Measurements from ENCODE around the gene FSTL5.

Gene FSTL5

DNA sequence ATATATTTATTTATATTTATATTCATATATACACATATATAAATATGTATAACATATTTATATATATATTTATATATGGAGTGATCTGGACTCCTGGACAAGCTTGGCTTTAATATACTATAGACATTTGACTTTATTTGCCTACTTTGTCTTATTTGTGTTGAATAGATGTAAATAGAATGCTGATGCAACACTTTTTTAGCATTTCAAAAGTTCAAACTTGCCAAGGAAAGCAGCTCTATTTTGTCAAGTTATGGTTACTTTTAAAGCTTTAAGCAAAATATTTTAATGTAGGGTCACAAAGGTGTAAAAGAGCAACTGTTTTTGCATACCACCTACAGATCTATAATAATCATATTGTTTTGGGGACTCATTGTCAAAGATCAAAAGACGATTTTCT is 61.1 kb downstream of the FSTL5 start:
- DNase-seq = no peak

DNA sequence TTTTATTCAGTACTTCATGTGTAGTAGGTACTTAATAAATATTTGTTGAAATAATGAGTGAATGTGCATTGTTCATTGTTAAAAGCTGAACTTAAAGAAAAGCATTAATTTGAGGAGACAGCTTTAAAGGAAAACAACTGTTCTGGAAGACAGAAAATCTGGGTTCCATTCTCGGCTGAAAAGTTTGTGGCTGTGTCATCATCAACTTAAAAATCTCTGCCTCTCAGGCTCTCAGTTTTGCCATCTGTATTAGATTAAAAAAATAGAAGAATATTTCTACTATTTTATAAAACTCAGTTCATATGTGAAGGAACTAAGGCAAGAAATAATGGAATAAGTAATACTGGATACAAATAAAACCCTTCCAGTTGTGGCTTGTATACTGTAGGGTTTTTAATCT is 62.5 kb downstream of the FSTL5 start:
- DNase-seq = no peak

- DNase-seq = peak; percentile 1
Measured at GRCh38 chr4:162075726-162076125, 88.1 kb downstream of the FSTL5 start.

DNA sequence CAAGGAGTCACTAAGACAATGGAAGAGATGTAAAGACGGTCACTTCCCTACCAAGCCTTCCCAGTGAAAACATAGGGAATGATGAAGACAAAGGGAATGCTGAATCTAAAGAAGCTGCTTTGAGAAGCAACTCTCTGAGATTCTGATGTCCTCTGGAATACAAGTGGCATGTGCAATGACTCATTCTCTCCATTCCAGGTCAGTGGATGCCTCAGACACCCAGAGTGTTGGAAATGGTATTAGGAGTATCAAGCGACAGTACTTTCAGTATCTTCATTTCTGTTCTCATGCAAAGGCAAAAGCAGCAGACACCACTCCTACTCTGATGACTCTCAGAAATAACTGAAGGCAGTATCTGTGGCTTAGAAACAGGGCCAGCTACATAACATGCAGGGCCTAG is 102.6 kb downstream of the FSTL5 start:
- DNase-seq = no peak

DNA sequence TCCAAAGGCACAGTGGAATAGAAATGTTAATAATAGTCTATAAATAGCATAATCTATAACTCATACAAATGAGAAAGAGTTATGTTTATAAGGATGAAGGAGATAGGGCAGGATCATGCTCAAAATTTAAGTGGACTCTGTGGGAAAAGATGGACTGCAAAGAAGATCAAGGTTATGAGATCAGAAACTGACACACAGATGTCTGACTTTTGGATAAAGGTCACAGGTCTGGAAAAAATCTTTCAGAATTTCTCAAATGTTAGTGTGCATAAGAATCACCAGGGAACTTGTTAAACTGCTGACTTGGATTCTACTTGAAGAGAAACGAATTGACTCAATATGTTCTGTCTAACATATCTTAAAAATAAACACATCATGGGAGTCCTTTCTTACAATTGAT is 104.1 kb downstream of the FSTL5 start:
- DNase-seq = no peak

GRCh38 chr4:162056990-162057389 is 106.8 kb downstream of the FSTL5 start:
- no peak for DNase-seq

- DNase-seq = no peak
Measured at GRCh38 chr4:162046135-162046534, 117.7 kb downstream of the FSTL5 start.

DNA sequence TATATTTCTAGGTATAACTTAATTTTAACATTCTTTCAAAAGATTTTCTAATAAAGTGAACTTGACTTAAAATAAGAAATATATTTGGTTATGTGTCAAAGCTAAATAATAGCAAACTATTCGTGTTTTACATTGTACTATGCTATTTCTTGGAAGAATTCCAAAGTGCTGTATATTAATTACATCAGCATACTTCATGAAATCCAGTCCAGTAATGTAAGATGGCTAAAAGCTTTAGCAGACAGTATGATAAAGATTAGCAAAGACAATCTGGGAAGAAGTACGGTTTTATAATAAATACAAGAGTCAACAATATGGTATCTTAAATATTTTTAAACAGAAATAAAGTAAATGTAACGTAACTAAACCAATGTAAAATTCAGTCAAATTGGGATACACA is 125.7 kb downstream of the FSTL5 start:
- no peak for DNase-seq

- no peak for DNase-seq
Measured at GRCh38 chr4:162017863-162018262, 145.9 kb downstream of the FSTL5 start.

DNA sequence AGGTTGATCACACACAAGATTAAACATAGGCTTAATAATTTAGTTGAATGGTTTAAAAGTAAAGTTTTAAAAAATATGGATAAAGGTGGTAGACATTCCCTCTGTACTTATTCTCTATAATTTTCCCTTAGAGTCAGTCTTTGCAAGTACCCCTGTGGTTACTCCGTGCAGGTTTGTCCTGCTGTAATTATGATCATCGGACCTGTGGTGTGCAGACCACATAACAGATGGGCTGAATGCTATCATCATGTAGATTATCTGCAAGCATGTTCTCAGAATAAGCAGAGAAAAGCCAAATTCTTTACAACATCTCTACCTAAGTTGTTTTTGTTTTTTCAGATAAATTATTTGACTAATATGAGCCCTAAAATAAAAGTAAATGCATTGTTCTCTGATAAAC is 146.8 kb downstream of the FSTL5 start:
- DNase-seq = no peak

- DNase-seq = no peak
Measured at GRCh38 chr4:162016219-162016618, 147.6 kb downstream of the FSTL5 start.

DNA sequence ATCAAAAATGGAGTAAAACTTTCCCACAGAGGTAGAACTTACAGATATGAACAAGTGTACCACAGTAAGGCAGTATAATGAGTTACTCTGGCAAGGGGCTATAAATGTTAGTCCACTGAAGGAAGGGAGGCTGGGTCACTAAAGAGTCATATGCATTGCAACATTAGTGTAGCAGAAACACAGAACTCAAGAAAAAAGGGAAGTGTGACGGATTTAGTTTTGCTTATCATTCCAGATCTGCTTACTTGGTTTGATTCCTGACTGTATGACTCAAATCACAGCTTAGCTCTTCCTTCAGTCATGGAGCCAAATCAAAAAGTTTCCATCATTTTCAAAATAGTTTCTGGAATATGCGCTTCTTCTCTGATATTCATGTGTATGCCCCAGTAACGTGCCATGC is 148.7 kb downstream of the FSTL5 start:
- DNase-seq = peak; percentile 67

- no peak for DNase-seq
Measured at GRCh38 chr4:162011089-162011488, 152.7 kb downstream of the FSTL5 start.

- DNase-seq = no peak
Measured at GRCh38 chr4:162010362-162010761, 153.4 kb downstream of the FSTL5 start.

- no peak for DNase-seq
Measured at GRCh38 chr4:161992317-161992716, 171.5 kb downstream of the FSTL5 start.

GRCh38 chr4:161991811-161992210 is 172.0 kb downstream of the FSTL5 start:
- DNase-seq = no peak

- no peak for DNase-seq
Measured at GRCh38 chr4:161990721-161991120, 173.1 kb downstream of the FSTL5 start.

- no peak for DNase-seq
Measured at GRCh38 chr4:161988946-161989345, 174.9 kb downstream of the FSTL5 start.

DNA sequence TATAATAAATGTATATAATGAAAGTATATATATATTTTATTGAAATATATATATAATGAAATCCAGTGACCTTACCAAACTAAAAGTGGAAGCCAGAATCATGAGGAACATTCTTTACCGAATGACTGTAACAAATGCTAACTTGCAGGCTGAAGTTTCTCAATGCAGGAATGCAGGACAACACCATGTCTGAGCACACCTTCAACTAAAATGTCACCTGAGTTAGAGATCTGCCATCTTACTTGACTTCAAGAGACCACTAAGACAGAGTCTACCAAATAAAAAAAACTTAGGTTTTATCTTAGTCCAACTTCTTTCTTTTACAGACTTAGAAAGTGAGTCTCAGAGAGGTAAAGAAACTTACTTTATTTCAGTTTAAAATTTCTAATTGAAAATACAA is 176.2 kb downstream of the FSTL5 start:
- no peak for DNase-seq

DNA sequence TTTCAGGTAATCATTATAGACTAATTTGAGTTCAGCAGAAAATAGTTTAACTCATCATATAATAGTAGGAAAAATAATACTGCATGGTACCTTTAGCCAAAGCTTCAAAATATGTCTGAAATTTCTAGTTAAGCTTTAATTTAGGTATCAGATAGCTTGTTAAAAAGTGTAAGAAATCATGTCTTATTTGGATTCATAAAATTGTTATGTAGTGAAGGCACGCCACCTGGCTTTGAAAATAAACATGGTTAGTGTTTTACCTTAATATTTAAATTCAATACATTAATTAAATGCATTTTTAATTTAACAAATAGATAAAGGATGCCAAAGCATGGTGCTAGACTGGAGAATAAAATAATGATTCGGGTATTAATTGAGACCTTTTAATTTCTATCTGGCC is 211.4 kb downstream of the FSTL5 start:
- no peak for DNase-seq

DNA sequence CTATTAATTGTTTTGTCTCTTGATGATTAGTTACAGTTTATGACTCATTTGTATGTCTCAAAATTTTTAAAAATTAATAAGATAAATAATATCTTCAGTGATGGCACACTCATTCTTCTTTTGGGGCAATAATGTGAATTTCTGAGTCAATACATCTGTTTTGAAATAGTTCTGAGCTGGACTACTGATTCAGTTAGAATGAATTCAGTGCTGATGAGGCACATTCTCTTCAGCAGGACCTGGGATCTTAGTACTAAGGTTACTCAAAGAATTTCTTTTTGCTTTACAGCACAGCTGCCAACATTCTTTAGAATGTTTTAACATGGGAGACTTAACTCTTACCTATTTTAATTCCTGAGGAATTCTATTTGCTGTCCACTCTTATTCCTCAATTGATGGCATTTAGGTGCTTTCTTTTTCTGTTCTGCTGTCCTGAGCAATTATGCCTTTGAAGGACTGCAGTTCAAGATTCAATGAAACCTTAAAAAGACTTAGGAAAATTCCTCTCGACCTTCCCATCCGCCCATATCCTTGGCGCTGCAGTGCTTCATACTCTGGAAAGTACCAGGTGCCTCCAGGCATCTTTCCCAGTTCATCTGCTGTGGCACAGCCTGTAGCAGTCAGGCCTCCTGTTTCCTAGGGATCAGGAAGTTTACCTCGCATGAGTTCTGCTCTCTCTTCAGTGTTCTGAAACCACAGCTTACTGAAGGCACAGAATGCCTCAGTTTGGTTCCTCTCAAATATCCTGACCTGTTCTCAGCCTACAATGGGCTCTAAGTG is 213.7 kb downstream of the FSTL5 start:
- DNase-seq = no peak

- no peak for DNase-seq
Measured at GRCh38 chr4:161948026-161948770, 215.6 kb downstream of the FSTL5 start.

DNA sequence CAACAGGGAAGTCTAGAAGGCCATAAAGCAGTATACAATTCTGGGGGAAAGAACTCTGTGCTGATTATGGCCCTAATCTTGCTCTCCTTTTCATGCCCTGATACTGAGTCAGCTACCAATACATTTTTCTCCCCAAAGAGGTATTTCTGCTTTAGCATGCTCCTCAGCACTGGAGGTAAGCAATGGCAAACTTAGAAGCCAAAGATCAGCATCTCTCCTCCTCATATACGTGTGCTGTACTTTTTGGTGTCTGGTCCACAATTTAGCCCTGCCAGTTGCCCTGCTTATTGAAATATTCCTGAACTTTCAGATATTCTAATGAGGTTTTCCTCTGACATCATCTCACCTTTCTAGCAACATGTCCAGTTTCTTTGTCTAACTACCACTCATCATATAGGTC is 226.2 kb downstream of the FSTL5 start:
- DNase-seq = no peak

All from suppressor macrophage treated with lipopolysaccharide for 4 hours (primary cell).